ENCODE data around the gene WDR6.

The WDR6 gene

GRCh38 chr3:49007068-49007770 is at the start of gene WDR6:
WDR6 (plus strand) TSS chr3:49007391; CDS start chr3:49007432, 41 bp downstream.
- peak; percentile 55 for TF ChIP-seq CTCF (IDR thresholded peaks at IDR 0.05; ENCODE audit: insufficient read depth, low read length, poor library complexity, severe bottlenecking)
- Histone ChIP-seq H3K36me3 (ENCODE audit: control insufficient read depth, insufficient read depth, low read length) (peaks cover 9% of the 10 kb centered on the region), H3K4me3 (replicated peaks; ENCODE audit: low read depth, low read length) (peak within 1 kb of the TSS; percentile 79), H3K27me3 (replicated peaks; ENCODE audit: control insufficient read depth, insufficient read depth, low read length) (no peaks in the 10 kb centered on the region)
- peak; percentile 99 for DNase-seq (ENCODE audit: extremely low read depth, insufficient read length)

GRCh38 chr3:48960841-48961413 is 46.3 kb upstream of the WDR6 start:
- Histone ChIP-seq H3K4me3 (replicated peaks; ENCODE audit: low read depth, low read length) (no peak overlapping the region), H3K36me3 (ENCODE audit: control insufficient read depth, insufficient read depth, low read length) (peaks cover 4% of the 10 kb centered on the region), H3K27me3 (replicated peaks; ENCODE audit: control insufficient read depth, insufficient read depth, low read length) (no peaks in the 10 kb centered on the region)
- DNase-seq (ENCODE audit: extremely low read depth, insufficient read length): no peak
- no peak for TF ChIP-seq CTCF (IDR thresholded peaks at IDR 0.05; ENCODE audit: insufficient read depth, low read length, poor library complexity, severe bottlenecking)

GRCh38 chr3:48962340-48962739 is 44.9 kb upstream of the WDR6 start:
- no peak for DNase-seq (ENCODE audit: extremely low read depth, insufficient read length)
- no peaks in the 10 kb centered on the region for H3K27me3 ChIP-seq (replicated peaks; ENCODE audit: control insufficient read depth, insufficient read depth, low read length)
- H3K4me3 ChIP-seq (replicated peaks; ENCODE audit: low read depth, low read length): no peak overlapping the region
- no peak for TF ChIP-seq CTCF (IDR thresholded peaks at IDR 0.05; ENCODE audit: insufficient read depth, low read length, poor library complexity, severe bottlenecking)
- peaks cover 7% of the 10 kb centered on the region for H3K36me3 ChIP-seq (ENCODE audit: control insufficient read depth, insufficient read depth, low read length)

GRCh38 chr3:48962939-48963338 is 44.3 kb upstream of the WDR6 start:
- H3K27me3 ChIP-seq (replicated peaks; ENCODE audit: control insufficient read depth, insufficient read depth, low read length): no peaks in the 10 kb centered on the region
- no peak for TF ChIP-seq CTCF (IDR thresholded peaks at IDR 0.05; ENCODE audit: insufficient read depth, low read length, poor library complexity, severe bottlenecking)
- peaks cover 6% of the 10 kb centered on the region for H3K36me3 ChIP-seq (ENCODE audit: control insufficient read depth, insufficient read depth, low read length)
- DNase-seq (ENCODE audit: extremely low read depth, insufficient read length): no peak
- H3K4me3 ChIP-seq (replicated peaks; ENCODE audit: low read depth, low read length): no peak overlapping the region

- H3K4me3 ChIP-seq (replicated peaks; ENCODE audit: low read depth, low read length): no peak overlapping the region
- peaks cover 8% of the 10 kb centered on the region for H3K36me3 ChIP-seq (ENCODE audit: control insufficient read depth, insufficient read depth, low read length)
- H3K27me3 ChIP-seq (replicated peaks; ENCODE audit: control insufficient read depth, insufficient read depth, low read length): no peaks in the 10 kb centered on the region
- DNase-seq (ENCODE audit: extremely low read depth, insufficient read length): no peak
- no peak for TF ChIP-seq CTCF (IDR thresholded peaks at IDR 0.05; ENCODE audit: insufficient read depth, low read length, poor library complexity, severe bottlenecking)
These were observed 43.6 kb upstream of the WDR6 start for GRCh38 chr3:48963591-48963990.

Data from GM06990 (cell line).